ENCODE measurements around the gene USP12.

The USP12 gene

GRCh38 chr13:27065582-27065981 lies 106.0 kb downstream of the USP12 start:
- DNase-seq = no peak

GRCh38 chr13:27064252-27064995 lies 107.2 kb downstream of the USP12 start:
- DNase-seq = no peak

DNA sequence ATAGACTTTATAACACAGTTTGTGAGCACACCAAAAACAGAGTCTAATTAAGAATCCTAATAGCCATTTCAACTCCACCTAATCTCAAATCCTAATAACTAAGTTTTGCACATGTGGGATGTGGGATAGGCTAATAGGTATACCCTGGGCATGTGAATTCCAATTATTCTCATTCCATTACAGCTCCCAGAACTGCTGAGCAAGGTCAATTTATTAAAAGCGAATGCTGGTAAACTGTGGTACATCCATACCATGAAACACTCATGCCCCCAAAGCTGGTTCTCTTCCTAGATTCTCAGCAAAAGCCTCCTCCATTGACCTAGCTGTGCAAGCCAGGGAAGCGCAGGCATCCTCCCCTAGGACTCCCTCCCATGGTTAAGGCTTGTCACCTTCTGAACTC lies 113.8 kb downstream of the USP12 start:
- DNase-seq = no peak

- DNase-seq = no peak
Observed at GRCh38 chr13:27055526-27055925, 116.1 kb downstream of the USP12 start.

DNA sequence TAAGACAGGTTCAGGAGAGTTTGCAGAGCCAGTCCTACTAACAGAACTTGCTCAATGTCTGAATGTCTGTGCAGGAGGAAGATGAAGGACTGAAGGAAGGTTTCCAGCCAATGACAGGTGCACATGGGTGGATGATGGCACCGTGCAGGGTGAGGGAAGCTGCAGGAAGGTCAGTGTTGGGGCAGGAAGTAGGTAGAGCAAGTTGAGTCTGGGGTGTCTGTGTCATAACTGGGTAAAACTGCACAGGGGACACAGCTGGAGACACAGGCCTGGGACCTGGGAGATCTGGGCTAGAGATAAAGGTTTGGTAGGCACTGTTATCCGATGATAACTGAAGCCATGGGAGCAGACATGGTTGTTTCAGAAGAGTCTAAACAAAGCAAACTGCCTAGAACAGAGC lies 116.9 kb downstream of the USP12 start:
- no peak for DNase-seq

DNA sequence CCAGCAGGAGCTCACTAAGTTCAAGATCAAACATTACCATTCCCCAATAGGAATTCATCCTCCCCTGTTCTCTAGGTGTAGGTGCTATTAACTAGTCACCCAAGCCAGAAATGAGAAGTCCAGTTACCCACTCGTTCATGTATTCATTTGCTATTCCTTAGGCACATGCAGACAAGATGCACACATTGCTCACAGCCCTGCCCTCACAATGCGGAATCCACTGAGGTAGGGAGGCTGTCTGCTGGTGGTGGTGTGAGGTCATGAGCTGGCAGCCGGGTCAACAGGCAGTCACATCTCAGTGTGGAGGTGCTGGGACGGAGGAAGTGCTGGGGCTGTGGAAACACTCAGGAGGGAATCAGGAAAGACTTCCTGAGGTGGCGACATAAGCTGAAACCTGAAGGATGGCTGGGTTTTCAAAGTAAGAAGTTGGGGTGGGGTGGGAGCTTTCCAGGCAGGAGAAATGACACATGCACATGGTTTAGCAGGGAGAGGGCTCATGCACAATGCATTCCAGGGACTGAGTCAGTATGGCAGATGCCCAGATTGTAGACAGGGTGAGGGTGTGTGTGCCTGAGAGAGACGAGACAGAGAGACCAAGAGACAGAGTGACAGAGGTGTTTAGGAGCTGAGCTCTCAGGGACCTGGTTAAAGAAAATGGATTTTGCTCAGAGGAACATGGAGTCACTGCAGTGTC lies 117.6 kb downstream of the USP12 start:
- DNase-seq = no peak

DNA sequence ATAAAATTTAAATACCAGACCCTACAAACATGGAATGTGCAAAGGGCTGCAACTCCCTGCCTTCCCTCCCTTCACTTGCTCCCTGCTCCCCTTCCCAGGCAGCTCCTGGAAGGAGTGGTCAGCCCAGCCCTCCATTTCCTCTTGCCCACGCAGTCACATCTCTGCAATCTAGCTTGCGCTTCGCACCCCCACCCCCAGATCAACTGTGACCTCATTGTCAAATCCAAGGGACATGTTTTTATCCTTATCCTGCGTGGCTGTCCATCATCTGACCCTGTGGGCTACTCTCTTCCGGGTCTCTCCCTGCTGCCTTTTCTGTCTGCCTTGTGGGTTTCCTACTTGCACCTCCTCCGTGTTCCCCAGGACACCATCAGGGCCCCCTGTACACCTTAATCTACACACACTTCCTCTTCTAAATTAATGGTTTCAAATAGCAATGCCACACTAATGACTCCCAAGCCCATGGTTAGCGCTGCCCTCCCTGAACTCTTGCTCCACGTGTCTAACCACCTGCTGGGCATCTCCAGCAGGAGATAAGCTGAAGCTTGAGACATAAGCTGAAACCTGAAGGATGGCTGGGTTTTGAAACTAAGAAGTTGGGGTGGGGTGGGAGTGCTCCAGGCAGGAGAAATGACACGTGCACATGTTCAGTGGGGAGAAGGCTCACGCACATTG lies 118.3 kb downstream of the USP12 start:
- DNase-seq = no peak

DNA sequence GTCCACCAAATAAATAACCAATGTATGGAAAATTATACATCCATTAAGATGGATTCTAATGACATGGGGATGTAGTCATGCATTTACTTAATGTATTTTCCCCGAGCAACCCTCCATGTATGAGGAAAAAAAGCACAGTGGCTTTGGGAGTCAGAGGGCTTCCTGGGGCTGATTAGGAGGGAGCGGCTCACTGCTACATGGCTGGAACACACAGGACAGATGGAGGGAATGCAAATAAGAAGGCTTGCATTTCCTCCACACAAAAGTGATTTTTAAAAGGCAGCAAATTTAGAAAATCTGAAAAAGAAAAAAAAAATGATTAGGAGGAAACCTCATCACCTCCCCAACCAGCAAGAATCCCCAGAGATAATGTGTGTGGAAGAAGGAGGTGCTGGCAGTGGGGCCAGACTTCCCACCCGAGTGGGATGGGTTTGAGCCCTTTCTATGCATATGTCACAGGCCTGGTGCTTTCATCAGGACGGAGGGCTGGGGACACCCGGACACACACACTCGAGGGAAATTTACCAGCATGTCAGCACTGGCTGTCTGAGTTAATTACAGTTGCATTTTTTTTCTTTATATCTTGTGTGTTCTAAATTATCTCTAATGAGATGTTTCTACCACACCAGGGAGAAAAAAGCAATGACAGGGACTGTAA lies 118.9 kb downstream of the USP12 start:
- no peak for DNase-seq

DNA sequence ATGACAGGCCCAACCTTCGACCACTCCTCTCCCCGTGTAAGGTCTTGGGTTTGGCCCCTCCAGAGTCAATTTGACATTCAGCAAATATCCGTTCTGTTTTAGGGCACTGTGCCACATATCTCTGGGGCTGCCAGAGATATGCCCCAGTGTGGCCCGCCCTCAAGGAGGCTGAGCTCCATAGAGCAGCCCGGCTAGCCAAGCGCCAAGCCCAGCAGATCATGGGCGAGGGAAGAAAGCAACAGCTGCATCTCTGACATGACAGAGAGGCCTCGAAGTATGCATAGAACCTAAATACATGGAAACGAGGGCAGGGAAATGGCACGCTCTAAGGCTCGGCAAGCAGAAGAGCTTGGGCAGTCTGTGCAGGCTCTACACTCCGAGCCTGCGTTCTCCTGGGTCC lies 124.5 kb downstream of the USP12 start:
- DNase-seq = no peak

GRCh38 chr13:27044837-27045570 lies 126.6 kb downstream of the USP12 start:
- DNase-seq = no peak

- no peak for DNase-seq
Observed at GRCh38 chr13:27043013-27043412, 128.6 kb downstream of the USP12 start.

DNA sequence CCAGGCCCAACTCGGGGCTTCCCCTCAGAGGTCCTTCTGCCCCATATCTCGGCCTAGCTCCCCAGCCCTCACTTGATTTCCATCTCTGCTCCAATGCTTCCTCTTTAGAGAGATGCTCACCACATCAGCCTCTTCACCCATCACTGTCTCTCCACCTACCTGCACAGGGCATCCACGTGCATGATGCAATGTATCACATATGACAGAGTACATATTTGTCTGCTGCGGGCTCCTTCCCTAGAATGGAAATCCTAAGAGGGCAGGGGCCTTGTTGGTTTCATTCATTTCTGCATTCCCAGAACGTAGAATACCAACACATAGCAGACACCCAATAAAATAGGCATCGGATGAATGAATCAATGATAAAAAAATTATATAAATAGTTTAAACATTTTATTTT lies 130.3 kb downstream of the USP12 start:
- no peak for DNase-seq

DNA sequence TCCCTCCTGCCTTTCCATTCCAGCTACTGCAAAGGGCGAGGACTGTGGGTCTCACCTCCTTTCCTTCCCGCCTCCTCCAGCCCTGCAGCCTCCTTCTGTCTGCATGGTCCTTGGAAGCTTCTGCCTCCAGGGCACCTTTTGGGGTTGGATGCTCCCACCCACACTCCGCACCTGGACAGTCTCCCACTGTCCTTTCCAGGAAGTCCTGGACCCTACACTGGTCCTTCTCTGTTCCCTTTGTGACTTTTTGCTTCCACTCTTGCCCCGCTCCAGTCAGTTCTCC lies 130.8 kb downstream of the USP12 start:
- DNase-seq = no peak

DNA sequence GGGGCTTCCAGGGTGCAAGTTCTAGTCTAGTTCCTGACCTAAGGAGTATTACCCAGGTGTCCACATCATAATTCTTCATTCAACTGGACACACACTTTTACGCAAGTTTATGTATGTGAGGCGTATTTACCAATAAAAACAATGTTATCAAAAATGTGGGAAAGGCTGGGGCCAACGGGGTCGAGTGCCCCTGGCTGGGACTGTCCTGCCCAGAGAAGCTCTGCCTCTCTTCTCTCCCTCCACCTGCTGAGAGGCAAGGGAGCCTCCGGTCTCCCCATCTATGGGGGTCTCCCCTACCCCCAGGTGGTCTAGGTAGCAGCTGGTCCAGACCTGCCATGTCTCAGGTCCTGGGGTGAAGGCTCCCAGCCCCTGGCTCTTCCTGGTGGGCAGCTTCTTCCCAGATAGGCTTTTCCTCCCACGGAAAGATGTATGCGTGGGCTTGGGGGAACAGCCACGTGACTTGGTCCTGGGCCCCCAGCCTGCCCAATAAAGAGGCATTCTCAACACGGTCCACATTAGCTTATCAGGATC lies 132.4 kb downstream of the USP12 start:
- DNase-seq = no peak

GRCh38 chr13:27038323-27038722 lies 133.3 kb downstream of the USP12 start:
- DNase-seq = no peak

GRCh38 chr13:27037571-27037970 lies 134.0 kb downstream of the USP12 start:
- no peak for DNase-seq

DNA sequence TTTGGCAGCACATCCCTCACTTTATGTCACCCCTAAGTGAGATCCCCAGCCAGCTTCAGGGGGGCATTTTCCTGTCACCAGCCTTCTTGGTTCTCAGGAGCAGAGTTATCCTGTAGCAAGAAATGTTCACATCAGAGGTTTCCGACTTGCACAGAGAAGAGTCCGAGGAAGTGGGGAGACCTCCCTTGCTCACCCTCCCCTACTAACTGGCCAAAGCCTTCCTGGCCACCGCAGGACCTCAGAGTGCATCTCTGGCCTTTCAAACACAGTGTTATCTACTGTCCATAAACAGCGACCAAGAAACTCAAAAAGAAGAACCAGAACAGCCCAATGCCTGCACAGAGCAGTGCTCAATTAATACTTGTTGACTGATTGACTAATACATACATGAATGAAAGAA lies 134.4 kb downstream of the USP12 start:
- no peak for DNase-seq

GRCh38 chr13:27036236-27036981 lies 135.2 kb downstream of the USP12 start:
- DNase-seq = no peak

GRCh38 chr13:27035892-27036235 lies 135.7 kb downstream of the USP12 start:
- no peak for DNase-seq

GRCh38 chr13:27034678-27035111 lies 136.9 kb downstream of the USP12 start:
- no peak for DNase-seq

DNA sequence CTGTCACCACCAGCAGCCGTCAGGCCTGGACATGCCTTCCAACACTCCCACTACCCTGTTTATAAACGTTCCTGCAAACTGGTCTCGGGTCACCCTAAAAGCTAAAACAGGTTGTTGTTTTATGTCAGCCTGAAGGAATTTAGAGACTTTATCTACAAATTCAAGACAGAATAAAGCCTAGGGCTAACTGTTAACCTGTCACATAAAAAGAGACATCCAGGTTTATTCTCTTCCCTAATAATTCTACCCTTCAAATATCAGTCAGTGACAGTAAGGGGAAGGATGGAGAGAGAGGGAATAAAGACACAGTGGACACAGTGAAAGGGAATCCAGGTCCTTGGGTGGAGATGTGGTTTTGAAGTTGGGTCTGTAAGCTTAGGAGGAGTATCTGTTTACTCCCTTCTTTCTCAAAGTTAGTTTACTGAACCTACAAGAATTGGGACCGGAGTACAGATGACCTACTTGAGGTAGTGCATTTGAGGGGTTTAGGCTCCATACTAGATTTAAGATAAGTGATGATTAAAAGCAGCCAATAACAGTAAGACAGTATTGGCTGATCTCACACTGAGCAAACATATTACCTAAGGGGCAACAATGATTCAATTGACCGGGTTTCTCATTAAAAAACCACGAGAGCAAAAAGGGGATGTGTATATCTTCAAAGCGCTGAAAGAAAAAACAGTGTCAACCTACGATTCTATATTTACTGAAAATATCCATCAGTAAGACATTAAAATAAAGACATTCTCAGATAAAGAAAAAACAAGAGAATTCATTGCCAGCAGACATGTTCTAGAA lies 142.7 kb downstream of the USP12 start:
- no peak for DNase-seq

Measured in activated CD8-positive, alpha-beta memory T cell treated with anti-CD3 and anti-CD28 coated beads, Interleukin-2, amount 50 U/mL, for 4 hours (primary cell).